GM23248 (cell line): ENCODE results near the gene SYTL3.

Experiments
- EZH2 ChIP-seq: fragments of 200-600 bp; sonication (generic); IDR thresholded peaks from 2 replicates; pipeline ENCODE4 v1.6.1; 2018; ENCODE audit warnings: antibody characterized with exemption, mild to moderate bottlenecking; ENCODE audit not compliant: insufficient read depth, poor library complexity, severe bottlenecking
- EZH2phosphoT487 ChIP-seq: fragments of 200-600 bp; sonication (generic); IDR thresholded peaks from 2 replicates; pipeline ENCODE4 v1.6.1; 2018; ENCODE audit warnings: antibody characterized with exemption, moderate library complexity, mild to moderate bottlenecking, low read depth; ENCODE audit not compliant: insufficient read depth

GRCh38 chr6:158767709-158768108, 117.9 kb downstream of the SYTL3 start:
- TF ChIP-seq EZH2phosphoT487 (no peak), EZH2 (no peak)
